H4 (cell line): ENCODE measurements around the gene KRTAP29-1. TPM values are rescaled to one million over a fixed set of nuclear protein-coding genes. Genes with fewer than 3 reads are reported as not detected.
"Not testable (repeated sequence)": the region's sequence is repeated elsewhere in the genome, so short reads cannot be mapped to it uniquely, and the experiment has no call there.

Source experiments
- DNase-seq: peaks from one replicate; pipeline ENCODE4 v3.0.0-alpha.2; 2015; ENCODE audit warnings: low spot score
- total RNA-seq: library from RNA; depleted of rRNA; stranded (reverse); fragments of >200 nt; shearing (Covaris generic); gene quantifications from 2 replicates; pipeline ENCODE4 v1.2.3, GENCODE V29; 2014

The KRTAP29-1 gene
- total RNA-seq, 1 experiment from 2014 or later = not detected

DNA sequence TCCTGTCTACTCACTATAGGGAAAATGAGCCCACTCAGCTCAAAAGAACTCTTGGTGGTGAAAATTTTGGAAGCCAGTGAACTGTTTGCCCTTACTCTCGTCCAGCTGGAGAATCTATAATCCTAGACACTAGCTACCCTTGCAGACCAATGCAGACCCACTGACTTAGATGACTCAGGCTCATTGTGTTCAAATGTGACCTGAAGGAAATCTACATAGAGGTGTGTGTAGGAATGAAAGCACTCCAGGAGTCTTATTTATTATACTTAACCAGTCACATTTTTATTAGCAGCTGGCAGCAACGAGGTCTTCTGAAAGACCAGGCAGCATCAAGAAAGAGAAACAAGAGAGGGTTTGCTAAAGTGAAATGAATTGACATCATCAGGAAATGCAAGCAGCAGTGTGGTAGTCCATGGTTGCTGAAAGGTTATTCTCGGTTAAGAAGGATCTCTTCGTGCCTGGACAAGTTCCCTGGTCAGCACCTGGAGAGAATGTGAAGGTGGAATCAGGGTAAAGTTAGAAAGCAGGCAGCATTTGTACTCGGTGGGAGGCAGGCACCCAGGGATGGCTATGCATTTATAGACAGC, 1.4 kb downstream of the KRTAP29-1 start:
- no peak for DNase-seq

DNA sequence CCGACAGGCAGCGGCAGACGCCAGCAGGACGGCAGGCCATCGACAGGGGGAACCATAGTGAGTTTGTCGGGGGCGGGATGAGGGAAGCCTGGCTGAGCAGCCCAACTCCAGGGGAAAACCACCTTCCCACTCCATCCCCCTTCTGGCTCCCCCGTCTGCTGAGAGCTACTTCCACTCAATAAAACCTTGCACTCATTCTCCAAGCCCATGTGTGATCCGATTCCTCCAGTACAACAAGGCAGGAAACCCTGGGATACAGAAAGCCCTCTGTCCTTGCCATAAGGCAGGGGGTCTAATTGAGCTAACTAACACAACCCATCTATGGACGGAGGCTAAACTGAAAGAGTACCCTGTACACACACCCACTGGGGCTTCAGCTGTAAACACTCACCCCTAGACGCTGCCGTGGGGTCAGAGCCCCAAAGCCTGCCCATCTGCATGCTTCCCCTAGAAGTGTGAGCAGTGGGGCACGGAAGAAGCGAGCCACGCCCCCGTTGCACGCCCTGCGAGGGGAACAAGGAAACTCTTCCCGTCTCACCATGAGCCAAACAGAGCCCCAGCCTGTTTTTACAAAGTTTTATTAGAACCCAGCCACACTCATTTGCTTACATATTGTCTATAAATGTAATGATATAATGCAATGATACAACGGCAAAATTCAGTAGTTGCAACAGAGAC, 4.1 kb downstream of the KRTAP29-1 start:
- no peak for DNase-seq

DNA sequence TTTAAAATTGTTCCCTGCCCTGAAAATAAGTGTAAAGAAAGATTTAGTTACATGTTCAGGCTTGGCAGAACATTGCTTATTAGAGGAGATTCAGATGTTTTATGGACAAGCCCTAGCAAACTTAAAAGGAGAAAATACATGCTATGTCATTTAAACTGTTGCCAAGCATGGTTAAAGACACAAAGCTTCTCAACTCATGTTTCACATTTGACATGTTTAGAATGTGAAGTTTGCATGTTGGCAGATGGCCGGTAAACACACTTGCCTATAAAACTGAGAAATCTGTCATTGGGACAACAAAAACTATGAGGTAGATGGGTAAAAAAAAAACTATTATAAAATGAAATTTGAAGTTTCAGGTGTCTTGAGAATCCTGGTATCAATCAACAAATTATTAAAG, 5.8 kb downstream of the KRTAP29-1 start:
- no peak for DNase-seq

DNA sequence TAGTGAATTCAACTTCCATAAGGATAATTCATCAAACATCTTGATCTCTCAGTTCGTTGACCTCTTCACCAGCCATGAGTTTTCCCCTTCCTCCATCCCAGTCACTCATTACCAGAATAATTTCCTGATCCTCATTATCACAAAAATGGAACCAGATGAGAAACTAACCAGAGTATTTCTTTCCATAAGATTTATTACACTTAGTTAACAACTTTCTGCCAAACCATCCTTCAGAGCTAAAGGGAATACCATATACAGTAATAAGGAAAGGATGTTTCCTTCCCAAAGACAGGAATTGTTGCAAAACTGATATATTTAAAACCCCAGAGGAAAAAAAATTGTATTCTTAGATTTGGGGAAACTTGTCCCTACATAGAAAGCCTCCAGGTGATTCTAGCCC, 8.6 kb downstream of the KRTAP29-1 start:
- DNase-seq = no peak

DNA sequence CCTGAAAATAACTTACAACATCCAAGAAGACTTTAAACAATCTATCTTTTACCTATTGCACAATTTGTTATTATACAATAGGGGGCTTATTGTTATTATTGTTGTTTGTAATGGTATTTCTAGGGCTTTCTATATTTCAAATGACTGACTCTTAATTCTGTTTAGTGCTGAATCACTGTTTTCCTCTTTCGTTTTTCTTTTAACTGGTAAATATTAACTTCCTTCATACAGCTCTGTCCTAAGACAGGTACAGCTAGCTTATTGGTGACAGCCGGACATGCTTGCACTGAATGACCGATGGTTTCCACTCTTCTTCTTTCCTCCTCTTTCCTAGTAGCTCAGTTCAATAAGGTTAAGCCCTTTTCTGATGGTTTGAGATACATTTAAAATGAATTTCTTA, 15.6 kb downstream of the KRTAP29-1 start:
- DNase-seq = no peak

DNA sequence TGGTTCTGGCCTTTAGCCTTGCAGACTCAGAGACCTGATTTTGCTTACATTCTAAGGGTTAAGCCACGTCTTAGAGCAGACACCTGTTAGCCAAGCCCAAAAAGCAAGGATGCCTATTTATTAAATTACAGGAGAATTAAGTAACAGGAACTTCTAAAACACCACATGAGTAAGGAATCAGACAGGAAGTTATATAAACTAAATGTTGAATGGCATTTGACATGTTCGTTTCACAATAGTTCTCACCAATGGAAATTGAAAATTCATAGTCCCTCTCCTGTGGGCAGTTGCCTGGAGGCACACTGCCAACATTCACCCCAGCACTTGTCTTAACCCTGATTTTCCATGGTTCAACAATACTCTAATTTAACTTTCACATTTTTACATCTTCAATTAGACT, 18.1 kb downstream of the KRTAP29-1 start:
- no peak for DNase-seq

DNA sequence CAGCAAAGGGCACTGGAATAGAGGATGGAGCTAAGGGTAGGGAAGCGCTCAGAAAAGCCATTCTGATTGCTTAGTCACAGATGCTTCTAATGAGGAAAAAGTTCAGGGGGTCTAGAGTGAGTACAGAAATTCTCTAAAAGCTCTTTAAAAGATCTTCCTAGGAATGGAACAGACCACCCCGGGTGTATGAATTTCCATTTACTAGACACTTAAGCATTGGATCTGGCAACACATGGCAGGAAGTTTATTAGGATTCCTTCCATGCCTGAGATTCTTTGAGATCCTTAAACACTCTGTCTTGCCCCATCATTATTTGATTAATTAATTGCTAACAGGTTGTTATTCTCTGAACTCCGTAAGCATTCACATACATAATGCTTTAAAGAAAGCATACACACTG, 18.6 kb downstream of the KRTAP29-1 start:
- DNase-seq = no peak

DNA sequence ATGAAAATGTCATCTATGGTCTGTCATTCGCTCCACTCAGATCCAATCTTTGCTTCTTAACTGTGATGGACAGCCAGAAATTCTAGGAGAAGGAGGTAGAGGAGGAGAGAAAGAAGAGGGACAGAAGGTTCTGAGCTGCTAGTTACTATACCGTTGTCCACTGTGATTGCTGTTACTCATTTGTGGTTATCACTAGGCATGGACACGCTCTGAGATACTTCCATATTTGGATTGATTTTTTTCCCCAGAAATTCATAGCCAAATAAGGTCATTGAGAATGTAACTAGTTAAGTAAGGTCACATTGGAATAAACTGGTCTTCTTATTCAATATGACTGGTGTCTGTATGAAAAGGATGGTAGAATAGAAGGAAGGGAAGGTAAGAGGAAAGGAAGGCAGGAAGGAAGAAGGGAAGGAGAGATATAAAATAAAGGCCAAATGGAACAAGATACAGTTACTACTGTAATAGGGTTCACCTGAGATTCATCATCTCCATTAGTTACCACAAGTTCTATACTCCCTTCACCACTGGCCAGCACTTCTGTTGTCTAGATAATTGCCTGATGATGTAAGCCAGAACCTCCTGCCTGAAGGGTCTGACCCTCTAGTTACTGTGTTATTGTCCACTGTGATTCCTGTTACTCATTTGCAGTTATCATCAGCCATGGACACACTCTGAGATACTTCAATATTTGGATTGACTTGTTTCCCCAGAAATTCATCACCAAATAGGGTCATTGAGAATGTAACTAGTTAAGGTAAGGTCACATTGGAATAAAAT, 24.3 kb downstream of the KRTAP29-1 start:
- no peak for DNase-seq

DNA sequence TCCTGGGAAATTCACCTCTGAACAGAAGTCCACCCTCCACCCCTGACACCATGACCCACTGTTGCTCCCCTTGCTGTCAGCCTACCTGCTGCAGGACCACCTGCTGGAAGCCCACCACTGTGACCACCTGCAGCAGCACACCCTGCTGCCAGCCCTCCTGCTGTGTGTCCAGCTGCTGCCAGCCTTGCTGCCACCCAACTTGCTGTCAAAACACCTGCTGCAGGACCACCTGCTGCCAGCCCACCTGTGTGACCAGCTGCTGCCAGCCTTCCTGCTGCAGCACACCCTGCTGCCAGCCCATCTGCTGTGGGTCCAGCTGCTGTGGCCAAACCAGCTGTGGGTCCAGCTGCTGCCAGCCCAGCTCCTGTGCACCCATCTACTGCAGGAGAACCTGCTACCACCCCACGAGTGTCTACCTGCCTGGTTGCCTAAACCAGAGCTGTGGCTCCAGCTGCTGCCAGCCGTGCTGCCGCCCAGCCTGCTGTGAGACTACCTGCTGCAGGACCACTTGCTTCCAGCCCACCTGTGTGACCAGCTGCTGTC, 26.9 kb downstream of the KRTAP29-1 start, which contains the start of gene KRTAP9-7:
Gene KRTAP9-7 (plus strand): TSS at position 51 of the 543 bp plus-strand sequence. CDS start 0 bp downstream, at position 51.
- not testable (repeated sequence) for DNase-seq

DNA sequence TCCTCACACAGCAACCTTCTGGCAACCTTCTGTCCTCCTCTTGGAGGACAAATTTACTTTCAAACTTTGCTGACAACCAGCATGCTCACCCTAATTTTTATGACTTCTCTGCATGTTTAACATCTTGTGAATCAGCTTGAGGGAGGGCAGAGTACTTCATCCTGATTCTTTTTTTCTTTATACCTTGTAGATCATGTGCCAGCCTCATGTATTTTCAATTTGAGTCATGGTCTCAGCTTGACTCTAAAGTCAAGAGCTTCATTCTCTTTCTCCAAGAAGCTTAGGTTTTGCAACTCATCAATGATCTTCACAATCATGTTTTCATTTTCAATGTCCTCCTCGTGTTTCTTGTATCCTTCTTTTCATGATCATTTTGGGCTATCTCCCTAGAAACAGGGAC, 30.8 kb downstream of the KRTAP29-1 start:
- no peak for DNase-seq

DNA sequence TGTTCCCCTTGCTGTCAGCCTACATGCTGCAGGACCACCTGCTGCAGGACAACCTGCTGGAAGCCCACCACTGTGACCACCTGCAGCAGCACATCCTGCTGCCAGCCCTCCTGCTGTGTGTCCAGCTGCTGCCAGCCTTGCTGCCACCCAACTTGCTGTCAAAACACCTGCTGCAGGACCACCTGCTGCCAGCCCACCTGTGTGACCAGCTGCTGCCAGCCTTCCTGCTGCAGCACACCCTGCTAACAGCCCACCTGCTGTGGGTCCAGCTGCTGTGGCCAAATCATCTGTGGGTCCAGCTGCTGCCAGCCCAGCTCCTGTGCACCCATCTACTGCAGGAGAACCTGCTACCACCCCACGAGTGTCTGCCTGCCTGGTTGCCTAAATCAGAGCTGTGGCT, 31.3 kb downstream of the KRTAP29-1 start:
- not testable (repeated sequence) for DNase-seq

DNA sequence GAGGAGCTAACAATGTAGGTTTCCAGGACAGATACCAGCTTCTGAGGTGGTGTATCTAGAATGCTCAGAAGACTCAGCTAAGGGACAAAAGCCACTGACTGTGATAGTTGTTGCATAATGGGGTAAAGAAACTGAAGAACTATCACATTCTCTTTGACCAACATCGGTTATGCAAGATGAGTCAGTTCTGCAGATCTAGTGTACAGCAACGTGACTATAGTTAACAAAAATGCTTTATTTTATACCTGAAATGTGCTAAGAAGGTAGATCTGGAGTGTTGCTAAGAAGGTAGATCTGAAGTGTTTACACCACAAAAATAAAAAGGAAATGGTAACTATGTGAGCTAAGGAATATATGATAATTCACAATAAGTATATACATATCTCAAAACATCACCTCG, 34.9 kb downstream of the KRTAP29-1 start:
- DNase-seq = no peak

DNA sequence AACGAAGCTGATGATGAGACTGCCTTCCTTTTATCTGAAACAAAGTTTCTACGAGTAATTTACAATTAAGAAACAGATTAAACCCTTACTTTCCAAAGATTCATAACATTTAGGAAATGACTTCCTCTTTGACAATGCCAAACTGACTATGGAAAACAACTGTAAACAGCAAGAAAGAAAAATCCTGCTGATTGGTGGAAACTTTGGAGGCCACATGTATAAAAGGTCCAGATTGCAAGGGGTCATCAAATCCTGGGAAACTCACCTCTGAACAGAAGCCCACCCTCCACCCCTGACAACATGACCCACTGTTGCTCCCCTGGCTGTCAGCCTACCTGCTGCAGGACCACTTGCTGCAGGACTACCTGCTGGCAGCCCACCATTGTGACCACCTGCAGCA, 37.6 kb downstream of the KRTAP29-1 start, which contains the start of gene KRTAP9-6:
Gene KRTAP9-6 (plus strand): TSS at position 301 of the 400 bp plus-strand sequence. CDS start 0 bp downstream, at position 301.
- no peak for DNase-seq

DNA sequence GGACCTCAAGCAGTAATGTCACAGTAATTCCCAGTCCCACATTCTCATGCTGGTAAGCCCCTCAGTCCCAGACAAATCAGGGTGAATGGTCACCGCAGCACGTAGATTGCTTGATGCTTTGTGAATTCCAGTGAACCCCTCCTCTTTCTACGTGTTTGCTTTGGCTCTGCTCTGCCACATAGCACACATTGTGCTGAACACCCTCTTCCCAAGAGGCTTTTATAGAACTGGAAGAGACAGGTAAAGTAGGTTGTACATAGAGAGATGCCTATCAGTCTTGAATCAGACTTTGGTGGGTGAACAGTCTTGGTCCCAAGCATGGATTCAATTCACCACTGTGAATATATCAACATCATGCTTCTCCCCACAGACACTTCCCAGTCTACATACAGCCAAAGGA, 38.1 kb downstream of the KRTAP29-1 start:
- no peak for DNase-seq

DNA sequence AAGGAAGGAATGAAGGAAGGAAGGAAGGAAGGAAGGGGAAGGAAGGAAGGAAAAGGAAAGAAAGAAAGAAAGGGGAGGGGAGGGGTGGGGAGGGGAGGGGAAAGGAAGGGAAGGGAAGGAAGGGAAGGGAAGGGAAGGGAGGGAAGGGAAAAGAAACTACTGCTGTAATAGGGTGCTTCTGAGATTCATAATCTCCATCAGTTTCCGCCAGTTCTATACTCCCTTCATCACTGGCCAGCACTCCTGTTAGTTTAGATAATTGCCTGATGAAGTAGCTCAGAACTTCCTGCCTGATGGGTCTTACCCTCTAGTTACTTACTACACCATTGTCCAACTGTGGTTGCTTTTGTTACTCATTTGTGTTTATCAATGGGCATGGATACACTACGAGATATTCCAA, 39.4 kb downstream of the KRTAP29-1 start:
- no peak for DNase-seq

DNA sequence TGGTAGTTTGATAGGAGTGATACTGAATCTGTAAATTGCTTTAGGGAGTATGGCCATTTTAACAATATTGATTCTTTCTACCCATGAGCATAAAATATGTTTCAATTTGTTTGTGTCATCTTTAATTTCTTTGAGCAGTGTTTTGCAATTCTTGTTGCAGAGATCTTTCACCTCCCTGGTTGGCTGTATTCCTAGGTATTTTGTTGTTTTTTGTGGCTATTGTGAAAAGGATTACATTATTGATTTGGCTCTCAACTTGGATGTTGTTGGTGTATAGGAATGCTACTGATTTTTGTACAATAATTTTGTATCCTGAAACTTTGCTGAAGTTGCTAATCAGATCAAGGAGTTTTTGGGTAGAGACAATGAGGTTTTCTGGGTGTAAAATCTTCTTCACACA, 44.2 kb downstream of the KRTAP29-1 start:
- DNase-seq = no peak

DNA sequence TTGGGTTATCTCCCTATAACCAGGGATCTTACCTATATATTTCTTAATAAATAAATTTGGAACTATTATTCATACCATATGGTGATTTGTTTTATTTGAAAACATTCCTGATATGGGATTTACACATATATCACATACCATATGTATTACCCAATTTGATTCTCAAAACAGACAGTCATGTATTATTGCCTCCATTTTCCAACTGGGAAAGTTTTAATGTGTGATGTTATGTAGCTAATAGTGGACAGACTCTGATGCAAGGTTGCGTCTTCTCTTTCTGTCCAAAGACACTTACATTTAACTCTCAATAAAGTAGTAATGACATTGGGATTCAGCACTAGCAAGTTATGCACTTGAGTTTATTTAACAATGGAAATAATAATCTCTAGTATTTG, 46.4 kb downstream of the KRTAP29-1 start:
- no peak for DNase-seq

DNA sequence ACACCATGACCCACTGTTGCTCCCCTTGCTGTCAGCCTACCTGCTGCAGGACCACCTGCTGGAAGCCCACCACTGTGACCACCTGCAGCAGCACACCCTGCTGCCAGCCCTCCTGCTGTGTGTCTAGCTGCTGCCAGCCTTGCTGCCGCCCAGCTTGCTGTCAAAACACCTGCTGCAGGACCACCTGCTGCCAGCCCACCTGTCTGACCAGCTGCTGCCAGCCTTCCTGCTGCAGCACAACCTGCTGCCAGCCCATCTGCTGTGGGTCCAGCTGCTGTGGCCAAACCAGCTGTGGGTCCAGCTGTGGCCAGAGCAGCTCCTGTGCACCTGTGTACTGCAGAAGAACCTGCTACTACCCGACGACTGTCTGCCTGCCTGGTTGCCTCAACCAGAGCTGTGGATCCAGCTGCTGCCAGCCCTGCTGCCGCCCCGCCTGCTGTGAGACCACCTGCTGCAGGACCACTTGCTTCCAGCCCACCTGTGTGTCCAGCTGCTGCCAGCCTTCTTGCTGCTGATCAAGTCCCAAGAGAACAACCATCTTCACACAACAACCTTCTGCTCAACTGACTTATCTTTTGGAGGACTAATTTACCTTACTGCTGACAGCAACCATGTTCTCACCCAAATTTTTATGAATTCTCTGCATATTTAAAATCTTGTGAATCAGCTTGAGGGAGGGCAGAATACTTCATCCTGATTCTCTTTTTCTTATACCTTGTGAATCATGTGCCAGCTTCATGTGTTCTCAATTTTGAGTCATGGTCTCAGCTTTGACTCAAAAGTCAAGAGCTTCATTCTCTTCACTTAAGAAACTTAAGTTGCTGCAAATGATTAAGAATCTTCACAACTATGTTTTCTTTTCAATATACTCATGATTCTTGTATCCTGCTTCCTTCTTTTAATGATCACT, 47.0 kb downstream of the KRTAP29-1 start, which contains the start of gene KRTAP9-9:
Gene KRTAP9-9 (plus strand): TSS at position 4 of the 910 bp plus-strand sequence.
- not testable (repeated sequence) for DNase-seq

DNA sequence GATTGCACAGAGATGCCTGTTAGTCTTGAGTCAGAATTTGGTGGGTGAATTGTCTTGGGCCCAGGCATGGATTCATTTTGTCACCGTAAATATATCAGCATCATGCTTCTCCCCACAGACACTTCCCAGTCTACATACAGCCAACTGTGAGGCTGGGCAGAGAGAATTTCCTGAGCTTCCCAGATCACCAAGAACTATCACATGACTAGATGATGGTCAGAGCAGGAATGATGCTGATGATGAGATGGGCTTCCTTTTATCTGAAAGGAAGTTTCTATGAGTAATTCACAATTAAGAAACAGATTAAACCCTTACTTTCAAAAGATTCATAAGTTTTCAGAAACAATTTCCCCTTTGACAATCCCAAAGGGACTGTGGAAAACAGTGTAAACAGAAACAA, 47.8 kb downstream of the KRTAP29-1 start:
- no peak for DNase-seq
